ENCODE measurements around the gene CHRNA4. TPM values are rescaled to one million over a fixed set of nuclear protein-coding genes. Genes with fewer than 3 reads are reported as not detected.

The CHRNA4 gene
- total and polyA plus RNA-seq, 2 of the 13 experiments (the other 11 are each of a cell fraction or from before 2014, with no cell fraction given): not detected

- TF ChIP-seq ARNT2 (CRISPR knock-in tag; IDR thresholded peaks at IDR 0.05; ENCODE audit: low read depth) (no peak), SOX6 (IDR thresholded peaks at IDR 0.05) (no peak), SOX6 (CRISPR knock-in tag; IDR thresholded peaks at IDR 0.05) (peak; percentile 80), ZNF143 (CRISPR knock-in tag; IDR thresholded peaks at IDR 0.05) (no peak), ZFY (CRISPR knock-in tag; IDR thresholded peaks at IDR 0.05) (0 out of 2 replicates have a peak, but pooled peaks have one; percentile 32), AKNA (CRISPR knock-in tag; IDR thresholded peaks at IDR 0.05; ENCODE audit: borderline replicate concordance) (no peak), CBFB (CRISPR knock-in tag; IDR thresholded peaks at IDR 0.05) (no peak), RXRA (CRISPR knock-in tag; IDR thresholded peaks at IDR 0.05) (peak; percentile 78), ZNF333 (CRISPR knock-in tag; IDR thresholded peaks at IDR 0.05; ENCODE audit: borderline replicate concordance) (no peak), ZNF781 (CRISPR knock-in tag; IDR thresholded peaks at IDR 0.05; ENCODE audit: borderline replicate concordance, not compliant biosample characterization) (no peak), ZFP36 (IDR thresholded peaks at IDR 0.05; ENCODE audit: borderline replicate concordance, low read depth, low read length, partially characterized antibody) (no peak), NONO (IDR thresholded peaks at IDR 0.05) (no peak), NONO (CRISPR knock-in tag; conservative IDR thresholded peaks at IDR 0.05) (no peak)
- TF ChIP-seq, protein P1, sequence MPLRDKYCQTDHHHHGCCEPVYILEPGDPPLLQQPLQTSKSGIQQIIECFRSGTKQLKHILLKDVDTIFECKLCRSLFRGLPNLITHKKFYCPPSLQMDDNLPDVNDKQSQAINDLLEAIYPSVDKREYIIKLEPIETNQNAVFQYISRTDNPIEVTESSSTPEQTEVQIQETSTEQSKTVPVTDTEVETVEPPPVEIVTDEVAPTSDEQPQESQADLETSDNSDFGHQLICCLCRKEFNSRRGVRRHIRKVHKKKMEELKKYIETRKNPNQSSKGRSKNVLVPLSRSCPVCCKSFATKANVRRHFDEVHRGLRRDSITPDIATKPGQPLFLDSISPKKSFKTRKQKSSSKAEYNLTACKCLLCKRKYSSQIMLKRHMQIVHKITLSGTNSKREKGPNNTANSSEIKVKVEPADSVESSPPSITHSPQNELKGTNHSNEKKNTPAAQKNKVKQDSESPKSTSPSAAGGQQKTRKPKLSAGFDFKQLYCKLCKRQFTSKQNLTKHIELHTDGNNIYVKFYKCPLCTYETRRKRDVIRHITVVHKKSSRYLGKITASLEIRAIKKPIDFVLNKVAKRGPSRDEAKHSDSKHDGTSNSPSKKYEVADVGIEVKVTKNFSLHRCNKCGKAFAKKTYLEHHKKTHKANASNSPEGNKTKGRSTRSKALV (CRISPR knock-in tag; IDR thresholded peaks at IDR 0.05): peak; percentile 47; the same call in 1 of the 2 replicates
- TF ChIP-seq, protein P2, sequence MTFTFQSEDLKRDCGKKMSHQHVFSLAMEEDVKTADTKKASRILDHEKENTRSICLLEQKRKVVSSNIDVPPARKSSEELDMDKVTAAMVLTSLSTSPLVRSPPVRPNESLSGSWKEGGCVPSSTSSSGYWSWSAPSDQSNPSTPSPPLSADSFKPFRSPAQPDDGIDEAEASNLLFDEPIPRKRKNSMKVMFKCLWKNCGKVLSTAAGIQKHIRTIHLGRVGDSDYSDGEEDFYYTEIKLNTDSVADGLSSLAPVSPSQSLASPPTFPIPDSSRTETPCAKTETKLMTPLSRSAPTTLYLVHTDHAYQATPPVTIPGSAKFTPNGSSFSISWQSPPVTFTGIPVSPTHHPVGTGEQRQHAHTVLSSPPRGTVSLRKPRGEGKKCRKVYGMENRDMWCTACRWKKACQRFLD (CRISPR knock-in tag; IDR thresholded peaks at IDR 0.05; ENCODE audit: borderline replicate concordance): no peak
- TF ChIP-seq, protein P3, sequence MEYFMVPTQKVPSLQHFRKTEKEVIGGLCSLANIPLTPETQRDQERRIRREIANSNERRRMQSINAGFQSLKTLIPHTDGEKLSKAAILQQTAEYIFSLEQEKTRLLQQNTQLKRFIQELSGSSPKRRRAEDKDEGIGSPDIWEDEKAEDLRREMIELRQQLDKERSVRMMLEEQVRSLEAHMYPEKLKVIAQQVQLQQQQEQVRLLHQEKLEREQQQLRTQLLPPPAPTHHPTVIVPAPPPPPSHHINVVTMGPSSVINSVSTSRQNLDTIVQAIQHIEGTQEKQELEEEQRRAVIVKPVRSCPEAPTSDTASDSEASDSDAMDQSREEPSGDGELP (IDR thresholded peaks at IDR 0.05; ENCODE audit: borderline replicate concordance, low read depth): peak; percentile 93
These were observed 6.4 kb upstream of the CHRNA4 start (continued) for GRCh38 chr20:63367446-63368055.
